H1 (cell line): ENCODE results near the gene CDK19. TPM values are rescaled to one million over a fixed set of nuclear protein-coding genes. Genes with fewer than 3 reads are reported as not detected.
"Not testable (repeated sequence)": the region's sequence is repeated elsewhere in the genome, so short reads cannot be mapped to it uniquely, and the experiment has no call there.

Experiments used
- CTCF ChIA-PET: fragments of 300-600 bp; sonication (Branson Sonifier 250); formaldehyde crosslinking; loops from one replicate; lab custom pipeline; 2021; ENCODE audit not compliant: partially characterized antibody; lab: Charles Lee
- POLR2A ChIA-PET: fragments of 300-600 bp; sonication (Branson Sonifier 250); formaldehyde crosslinking; loops from one replicate; lab custom pipeline; 2021; ENCODE audit warnings: inconsistent platforms; ENCODE audit not compliant: partially characterized antibody; lab: Charles Lee
- DNase-seq, 2 experiments: peaks; one replicate each; pipeline versions ENCODE4 v3.0.0 to v3.0.0-alpha.2; 2010 to 2022; ENCODE audit warnings: low spot score in 2 of 2, low read depth in 1 of 2, mixed read lengths in 1 of 2
- FAIRE-seq: peaks from 2 replicates; lab custom pipeline; 2011; peaks lifted over from hg19 to GRCh38; lab: Jason Lieb, UNC
- H2AFZ ChIP-seq: 2 replicates; pipeline ENCODE4 v1.8.1; 2012; ENCODE audit warnings: low read length, inconsistent platforms
- H2AK5ac ChIP-seq: 2 replicates; pipeline ENCODE4 v1.6.1; 2013; ENCODE audit warnings: low read depth, low read length
- H2BK120ac ChIP-seq: replicated peaks from 2 replicates; pipeline ENCODE3; 2013; ENCODE audit warnings: low read depth, low read length, inconsistent platforms
- H2BK12ac ChIP-seq: 2 replicates; pipeline ENCODE4 v1.6.1; 2013; ENCODE audit warnings: low read depth, low read length
- H2BK15ac ChIP-seq: 2 replicates; pipeline ENCODE4 v1.6.1; 2013; ENCODE audit warnings: low read length
- H2BK20ac ChIP-seq: 2 replicates; pipeline ENCODE4 v1.6.1; 2013; ENCODE audit warnings: low read length
- H2BK5ac ChIP-seq: 2 replicates; pipeline ENCODE4 v1.6.1; 2013; ENCODE audit warnings: low read depth, low read length
- H3K14ac ChIP-seq: 2 replicates; pipeline ENCODE4 v1.6.1; 2013; ENCODE audit warnings: inconsistent platforms; ENCODE audit not compliant: insufficient read length
- H3K18ac ChIP-seq: 2 replicates; pipeline ENCODE4 v1.6.1; 2013; ENCODE audit warnings: low read length; ENCODE audit errors: extremely low read depth
- H3K23ac ChIP-seq: 2 replicates; pipeline ENCODE4 v1.6.1; 2013; ENCODE audit warnings: inconsistent platforms; ENCODE audit not compliant: insufficient read length
- H3K23me2 ChIP-seq: 2 replicates; pipeline ENCODE4 v1.6.1; 2013; ENCODE audit warnings: low read depth, low read length
- H3K27ac ChIP-seq: 2 replicates; pipeline ENCODE4 v1.6.1; 2011; ENCODE audit warnings: low read depth, low read length, inconsistent platforms
- H3K27me3 ChIP-seq, 4 experiments: replicated peaks in 1 of 4; 1 replicate in 1 of 4; 2 replicates in 3 of 4; pipeline versions ENCODE4 v1.6.1 to v1.8.1; 2011 to 2013; ENCODE audit warnings: low read length in 3 of 4, mild to moderate bottlenecking in 3 of 4, inconsistent platforms in 2 of 4, mixed read lengths in 2 of 4, moderate library complexity in 1 of 4; ENCODE audit not compliant: control insufficient read depth in 3 of 4, insufficient read depth in 3 of 4; ENCODE audit errors: extremely low read depth in 1 of 4
- H3K36me3 ChIP-seq, 4 experiments: 2 replicates each; pipeline versions ENCODE4 v1.6.1 to v1.8.1; 2011 to 2013; ENCODE audit warnings: mild to moderate bottlenecking in 4 of 4, low read length in 3 of 4, moderate library complexity in 2 of 4, control low read depth in 1 of 4, inconsistent platforms in 1 of 4; ENCODE audit not compliant: insufficient read depth in 4 of 4, control insufficient read depth in 2 of 4
- H3K4ac ChIP-seq: replicated peaks from 2 replicates; pipeline ENCODE3; 2013; ENCODE audit warnings: low read length, low read depth, mixed read lengths, inconsistent platforms; ENCODE audit not compliant: insufficient read length
- H3K4me1 ChIP-seq, 4 experiments: replicated peaks in 1 of 4; 1 replicate in 1 of 4; 2 replicates in 3 of 4; pipeline versions ENCODE4 v1.6.1 to v1.8.1; 2011 to 2013; ENCODE audit warnings: low read length in 3 of 4, inconsistent platforms in 2 of 4, mixed read lengths in 1 of 4; ENCODE audit not compliant: insufficient read depth in 4 of 4, control insufficient read depth in 3 of 4
- H3K4me2 ChIP-seq, 2 experiments: 2 replicates each; pipeline versions ENCODE4 v1.6.1 to v1.8.1; 2011 to 2013; ENCODE audit warnings: low read depth in 2 of 2, low read length in 2 of 2, control low read depth in 1 of 2, inconsistent platforms in 1 of 2, mild to moderate bottlenecking in 1 of 2; ENCODE audit not compliant: insufficient read depth in 1 of 2
- H3K4me3 ChIP-seq, 4 experiments: fragments of 200-600, 300-600 bp in 1 of 4; sonication (generic), shearing (Covaris generic), sonication (Bioruptor Twin) in 1 of 4; 2 replicates each; pipeline versions ENCODE4 v1.5.1 to v1.8.1; 2011 to 2016; ENCODE audit warnings: low read length in 4 of 4, low read depth in 3 of 4, control low read depth in 2 of 4, inconsistent platforms in 2 of 4, mild to moderate bottlenecking in 2 of 4, mixed read lengths in 1 of 4, moderate library complexity in 1 of 4; ENCODE audit not compliant: insufficient read depth in 2 of 4; ENCODE audit errors: extremely low read depth in 1 of 4
- H3K56ac ChIP-seq: replicated peaks from 2 replicates; pipeline ENCODE3; 2013; ENCODE audit warnings: low read depth, mild to moderate bottlenecking, mixed read lengths, low read length, inconsistent platforms; ENCODE audit not compliant: insufficient read length
- H3K79me1 ChIP-seq: 2 replicates; pipeline ENCODE4 v1.6.1; 2013; ENCODE audit warnings: low read depth, low read length, control low read depth
- H3K79me2 ChIP-seq, 2 experiments: 2 replicates each; pipeline versions ENCODE4 v1.6.1 to v1.8.1; 2012 to 2013; ENCODE audit warnings: low read length in 2 of 2, mild to moderate bottlenecking in 2 of 2, inconsistent platforms in 1 of 2; ENCODE audit not compliant: insufficient read depth in 2 of 2, control insufficient read depth in 1 of 2
- H3K9ac ChIP-seq, 4 experiments: replicated peaks in 1 of 4; 1 replicate in 1 of 4; 2 replicates in 3 of 4; pipeline versions ENCODE4 v1.6.1 to v1.8.1; 2011 to 2013; ENCODE audit warnings: low read depth in 3 of 4, low read length in 3 of 4, control low read depth in 2 of 4, mild to moderate bottlenecking in 2 of 4, moderate library complexity in 2 of 4, inconsistent platforms in 1 of 4; ENCODE audit errors: extremely low read depth in 1 of 4
- H3K9me3 ChIP-seq, 2 experiments: 2 replicates each; pipeline versions ENCODE4 v1.6.1 to v1.8.1; 2012 to 2013; ENCODE audit warnings: mild to moderate bottlenecking in 2 of 2, moderate library complexity in 2 of 2, control low read depth in 1 of 2, inconsistent platforms in 1 of 2, low read depth in 1 of 2, low read length in 1 of 2, mixed read lengths in 1 of 2; ENCODE audit not compliant: insufficient read depth in 2 of 2
- H4K20me1 ChIP-seq, 2 experiments: replicated peaks in 1 of 2; 2 replicates each; pipeline versions ENCODE3 to v1.8.1; 2011 to 2013; ENCODE audit warnings: inconsistent platforms in 2 of 2, low read length in 2 of 2, mild to moderate bottlenecking in 1 of 2; ENCODE audit not compliant: insufficient read depth in 2 of 2, control insufficient read depth in 1 of 2
- H4K5ac ChIP-seq: 2 replicates; pipeline ENCODE4 v1.6.1; 2013; ENCODE audit warnings: low read length, low read depth, mixed read lengths, inconsistent platforms; ENCODE audit not compliant: insufficient read length
- H4K8ac ChIP-seq: 2 replicates; pipeline ENCODE4 v1.8.0; 2013; ENCODE audit warnings: mild to moderate bottlenecking, moderate library complexity, low read length, inconsistent platforms; ENCODE audit not compliant: insufficient read depth; ENCODE audit errors: extremely low read depth
- H4K91ac ChIP-seq: replicated peaks from 2 replicates; pipeline ENCODE3; 2013; ENCODE audit warnings: low read length, mixed read lengths, inconsistent platforms; ENCODE audit not compliant: insufficient read length
- CEBPB ChIP-seq: IDR thresholded peaks from 2 replicates; pipeline ENCODE4 v1.6.1; 2012; ENCODE audit warnings: low read depth, low read length
- WGBS, 2 experiments: shearing (Covaris generic) in 1 of 2; methylation state at CpG; one replicate each; pipeline versions ENCODE4 v1.1.6 to v1.1.7; 2013 to 2015; ENCODE audit warnings: low lambda C conversion rate in 2 of 2, mixed read lengths in 2 of 2, inconsistent platforms in 1 of 2, low coverage in 1 of 2, missing lambda C conversion rate in 1 of 2; ENCODE audit not compliant: insufficient replicate concordance in 2 of 2, insufficient coverage in 1 of 2, insufficient read length in 1 of 2; ENCODE audit errors: extremely low coverage in 1 of 2, missing lambda C conversion rate in 1 of 2; 5-methylcytosine and 5-hydroxymethylcytosine counted together
- polyA plus RNA-seq, 7 experiments: library from polyadenylated mRNA; depleted of rRNA in 3 of 7; stranded (reverse) in 5 of 7; unstranded in 2 of 7; fragments of >200 nt in 5 of 7; fragments of 200-250 nt in 2 of 7; gene quantifications; 1 replicate in 5 of 7; 2 replicates in 1 of 7; 4 replicates in 1 of 7; pipeline versions ENCODE4 v1.2.1 to v1.2.3, GENCODE V29; 2011 to 2013; ENCODE audit warnings: missing spikeins in 2 of 7, mixed read lengths in 2 of 7
- total RNA-seq: library from RNA; stranded (reverse); fragmentation: NEBNext Ultra II Directional; extraction: Animal tissue kit (Norgen Biotek cat#: 25700); gene quantifications from 2 replicates; pipeline ENCODE4 v1.2.1, GENCODE V29; 2021

The CDK19 gene
- total and polyA plus RNA-seq, 2 of the 8 experiments (the other 6 are each of a cell fraction or from before 2014, with no cell fraction given): 4.9 to 12.6 TPM

DNA sequence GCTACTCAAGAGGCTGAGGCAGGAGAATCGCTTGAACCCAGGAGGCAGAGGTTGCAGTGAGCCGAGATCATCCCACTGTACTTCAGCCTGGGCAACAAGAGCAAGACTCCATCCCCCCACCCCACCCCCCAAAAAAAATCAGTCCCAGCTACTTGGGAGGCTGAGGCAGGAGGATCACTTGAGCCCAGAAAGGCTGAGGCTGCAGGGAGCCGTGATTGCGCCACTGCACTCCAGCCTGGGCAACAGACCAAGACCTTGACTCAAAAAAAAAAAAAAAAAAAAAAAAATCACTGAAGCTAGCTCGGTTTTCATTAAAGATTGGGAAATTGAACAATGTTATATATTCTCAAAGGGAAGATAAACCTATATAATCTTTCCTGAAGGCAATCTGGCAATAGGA is 20.5 kb upstream of the CDK19 start:
- H3K23me2 ChIP-seq, H2BK15ac ChIP-seq, H3K79me2 ChIP-seq, H4K91ac ChIP-seq, H3K36me3 ChIP-seq, H3K4ac ChIP-seq, H3K23ac ChIP-seq, H2BK120ac ChIP-seq, H2AFZ ChIP-seq, DNase-seq, H4K5ac ChIP-seq, H4K8ac ChIP-seq, H3K4me2 ChIP-seq, FAIRE-seq, H3K4me3 ChIP-seq, H3K9ac ChIP-seq, POLR2A ChIA-PET, H2BK12ac ChIP-seq, H3K27ac ChIP-seq, H3K56ac ChIP-seq, H2BK5ac ChIP-seq, H3K18ac ChIP-seq, H3K27me3 ChIP-seq, H3K4me1 ChIP-seq, H3K9me3 ChIP-seq, H2BK20ac ChIP-seq, H3K14ac ChIP-seq, H2AK5ac ChIP-seq, H3K79me1 ChIP-seq, H4K20me1 ChIP-seq: not testable (repeated sequence)
- CTCF ChIA-PET: interaction anchor here (0.6 kb wide), 1 partner anchor 42 kb away, joined by 3 read pairs; no protein-coding TSS in a partner anchor
- peak; percentile 41; the same call in 1 of the 2 replicates for TF ChIP-seq CEBPB
- WGBS, 2 experiments: 90% methylated on average over 5 of the region's 5 CpGs; no CpG with 5 or more reads in 1 of the 2 experiments
